Inflammatory macrophage treated with lipopolysaccharide for 1 hour (primary cell): ENCODE measurements around the gene AK8.

ENCODE experiments used
- DNase-seq, 2 donors: peaks; one replicate each; pipeline ENCODE4 v3.0.0-alpha.2; 2020 to 2022

AK8 gene

DNA sequence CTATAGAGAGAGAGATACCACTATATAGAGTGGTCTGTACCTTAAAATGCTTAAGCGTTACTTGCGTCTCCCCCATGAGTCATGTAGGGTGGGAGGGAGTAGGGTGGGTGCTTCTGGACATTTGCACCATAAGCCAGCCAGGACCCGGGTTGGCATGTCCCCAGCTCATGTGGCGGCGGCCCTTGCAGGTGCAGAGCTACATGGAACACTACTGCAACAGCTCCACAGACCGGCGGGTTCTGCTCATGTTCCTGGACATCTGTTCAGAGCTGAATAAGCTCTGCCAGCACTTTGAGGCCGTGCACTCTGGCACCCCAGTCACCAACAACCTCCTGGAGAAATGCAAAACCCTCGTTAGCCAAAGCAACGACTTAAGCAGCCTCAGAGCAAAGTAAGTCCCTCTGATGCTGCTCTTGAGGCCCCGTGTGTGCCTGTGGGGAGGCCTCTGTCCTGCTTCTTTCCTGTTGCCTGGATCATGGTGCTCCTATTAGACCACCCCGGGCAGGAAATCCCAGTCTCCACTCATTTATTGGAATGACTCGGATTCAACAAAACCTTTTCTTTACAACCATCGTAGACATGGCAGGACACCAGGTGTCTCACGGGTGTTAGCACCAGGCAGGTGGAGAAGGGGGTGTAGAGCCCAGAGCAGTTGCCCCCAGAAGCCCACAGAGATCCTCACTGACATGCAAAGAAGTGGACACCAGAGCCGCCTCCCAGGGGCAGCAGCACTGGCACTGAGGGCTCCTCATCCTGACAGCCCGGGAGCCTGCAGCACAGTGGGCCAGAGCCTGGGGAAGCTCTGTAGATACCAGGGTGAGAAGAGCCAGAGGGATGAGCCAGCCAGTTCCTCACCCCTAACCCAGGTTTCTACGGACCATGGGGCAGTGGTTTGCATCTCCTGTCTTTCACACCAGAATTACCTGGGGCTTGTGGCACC, 9.4 kb upstream of the AK8 start:
- no peak for DNase-seq

DNA sequence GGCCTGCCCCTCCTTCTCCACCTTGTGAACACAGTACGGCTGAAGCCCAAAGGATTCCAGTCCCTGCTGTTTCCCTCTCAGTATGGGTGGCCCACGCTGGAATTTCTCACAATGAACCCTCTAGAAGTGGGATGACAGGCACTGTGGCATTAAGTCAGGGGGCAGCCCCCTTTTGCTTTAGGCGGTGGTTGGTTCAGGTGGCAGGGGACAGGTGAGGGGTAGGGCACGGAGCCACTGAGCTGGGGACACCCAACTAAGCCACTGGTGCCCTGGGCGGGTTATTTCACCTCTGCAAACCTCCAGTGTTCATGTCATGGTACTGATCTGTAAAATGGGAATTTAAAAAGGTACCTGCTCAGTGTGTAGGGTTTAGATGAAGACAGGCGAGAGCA, 8.2 kb upstream of the AK8 start:
- DNase-seq: no peak

DNA sequence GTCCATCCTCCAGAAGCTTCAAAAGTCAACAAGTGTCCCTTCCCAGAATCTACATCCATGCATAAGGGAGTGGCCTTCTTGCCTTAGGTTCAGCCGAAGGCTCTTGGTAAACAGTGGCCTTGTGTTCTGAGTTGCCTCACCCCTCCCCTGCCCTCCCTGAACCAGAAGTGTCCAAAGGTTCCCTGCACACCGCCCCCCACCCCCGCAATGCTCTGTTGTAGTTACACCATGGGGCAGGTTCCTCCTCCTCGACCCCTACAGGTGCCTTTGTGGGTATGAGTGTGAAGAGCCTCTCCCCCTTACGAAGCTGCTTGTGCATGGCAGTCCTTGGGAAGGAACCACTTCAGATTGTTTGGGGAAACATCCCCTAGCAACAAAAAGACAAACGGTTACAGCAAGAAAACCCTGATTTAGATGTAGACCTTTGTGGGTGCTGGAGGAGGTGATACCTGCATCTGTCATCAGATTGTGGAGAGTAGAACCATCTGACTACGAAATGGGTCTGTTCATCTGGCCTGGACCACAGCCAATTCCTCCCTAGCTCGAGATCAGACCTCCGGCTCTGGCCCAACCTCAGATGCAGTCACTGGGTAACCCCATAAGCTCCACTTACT, 7.7 kb upstream of the AK8 start:
- no peak for DNase-seq

DNA sequence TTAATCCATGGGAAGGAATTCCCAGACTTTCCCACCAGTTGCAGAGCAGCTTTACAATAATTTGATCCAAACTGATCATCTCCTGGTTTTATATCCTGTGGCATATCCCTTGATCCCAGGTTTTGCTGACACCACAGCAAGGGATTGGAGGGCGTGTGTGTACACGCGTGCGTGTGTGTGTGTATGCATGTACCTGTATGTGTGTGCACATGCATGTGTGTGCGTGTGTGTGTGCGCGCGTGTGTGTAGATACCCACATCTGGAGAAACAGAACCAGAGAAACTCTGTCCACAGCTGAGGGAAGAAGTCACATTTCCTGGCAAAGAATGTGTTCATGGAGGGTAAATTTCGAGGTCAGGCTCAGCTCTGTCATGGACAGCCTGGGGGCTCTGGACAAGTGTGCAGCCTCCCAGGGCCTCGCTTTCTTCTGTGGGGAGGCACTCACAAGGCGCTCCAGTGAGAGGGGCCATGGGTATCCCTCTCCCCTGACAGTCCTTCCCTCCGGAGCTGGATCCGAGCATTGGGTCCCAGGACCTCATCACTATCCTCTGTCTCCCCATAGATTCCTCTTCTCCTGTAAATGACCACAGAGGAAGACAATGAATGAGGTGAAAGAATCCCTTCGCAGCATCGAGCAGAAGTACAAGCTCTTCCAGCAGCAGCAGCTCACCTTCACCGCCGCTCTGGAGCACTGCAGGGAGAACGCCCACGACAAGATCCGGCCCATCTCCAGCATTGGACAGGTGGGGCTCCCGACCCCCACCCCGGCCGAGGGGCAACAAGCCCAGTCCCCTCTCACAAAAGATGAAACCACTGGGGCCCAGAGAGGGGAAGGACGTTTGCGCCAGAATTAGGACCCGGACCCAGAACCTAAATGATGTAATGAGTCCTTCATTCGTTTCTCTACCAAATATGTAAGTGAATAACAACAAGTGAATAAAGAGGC, 5.5 kb upstream of the AK8 start:
- DNase-seq: no peak

DNA sequence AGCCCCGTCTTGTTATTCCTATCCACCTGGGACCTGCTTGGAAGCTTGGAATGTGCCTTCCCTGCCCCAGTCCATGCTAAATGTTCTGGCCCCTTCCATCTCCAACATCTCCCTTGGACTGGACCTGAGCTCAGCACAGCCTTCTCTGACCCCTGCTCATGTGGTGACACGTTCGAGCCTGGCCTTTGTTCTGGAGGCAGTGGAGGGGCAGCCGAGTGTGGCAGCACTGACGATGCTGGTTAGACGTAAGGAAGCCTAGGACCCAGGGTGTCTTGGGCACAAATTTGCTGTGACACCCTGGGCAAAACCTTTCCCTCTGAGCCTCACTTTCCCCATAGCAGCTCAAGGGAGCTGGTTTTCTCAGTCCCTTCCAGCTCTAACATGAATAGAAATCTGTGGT, 4.5 kb upstream of the AK8 start:
- DNase-seq: no peak

DNA sequence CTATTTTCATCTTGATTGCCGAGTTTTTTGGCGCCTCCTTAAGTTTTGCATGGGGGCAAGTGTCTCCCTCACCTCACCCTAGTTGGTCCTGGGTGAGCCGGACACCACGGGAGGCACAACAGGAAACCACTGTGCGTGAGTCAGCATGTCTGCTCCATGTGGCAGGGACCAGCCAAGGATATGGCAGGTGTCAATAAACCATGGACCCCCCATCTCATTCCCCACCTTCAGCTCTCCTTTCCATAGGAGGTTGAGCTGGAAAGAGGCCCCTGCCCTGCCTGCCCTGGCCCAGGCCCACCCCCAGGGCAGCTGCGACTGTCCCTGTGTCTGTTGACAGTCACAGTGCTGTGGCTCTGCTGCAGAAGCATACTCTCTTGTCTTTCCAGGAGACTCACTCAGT, 3.7 kb upstream of the AK8 start:
- no peak for DNase-seq

DNA sequence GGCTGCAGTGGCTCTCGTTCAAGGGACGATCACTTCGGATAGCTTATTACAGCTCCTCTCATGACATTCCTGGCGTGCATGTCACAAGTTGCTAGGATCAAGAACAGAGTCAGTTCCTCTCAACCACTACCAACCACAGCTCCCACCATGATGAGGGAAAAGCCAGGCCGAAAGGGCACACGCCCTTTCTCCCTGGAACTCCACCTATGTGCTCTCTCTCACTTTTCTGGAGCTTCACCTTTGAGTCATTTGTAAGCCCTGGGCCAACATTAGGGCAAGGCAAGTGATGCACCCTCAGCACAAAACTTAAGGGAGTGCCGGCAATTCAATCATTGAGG, 2.2 kb upstream of the AK8 start:
- no peak for DNase-seq

DNA sequence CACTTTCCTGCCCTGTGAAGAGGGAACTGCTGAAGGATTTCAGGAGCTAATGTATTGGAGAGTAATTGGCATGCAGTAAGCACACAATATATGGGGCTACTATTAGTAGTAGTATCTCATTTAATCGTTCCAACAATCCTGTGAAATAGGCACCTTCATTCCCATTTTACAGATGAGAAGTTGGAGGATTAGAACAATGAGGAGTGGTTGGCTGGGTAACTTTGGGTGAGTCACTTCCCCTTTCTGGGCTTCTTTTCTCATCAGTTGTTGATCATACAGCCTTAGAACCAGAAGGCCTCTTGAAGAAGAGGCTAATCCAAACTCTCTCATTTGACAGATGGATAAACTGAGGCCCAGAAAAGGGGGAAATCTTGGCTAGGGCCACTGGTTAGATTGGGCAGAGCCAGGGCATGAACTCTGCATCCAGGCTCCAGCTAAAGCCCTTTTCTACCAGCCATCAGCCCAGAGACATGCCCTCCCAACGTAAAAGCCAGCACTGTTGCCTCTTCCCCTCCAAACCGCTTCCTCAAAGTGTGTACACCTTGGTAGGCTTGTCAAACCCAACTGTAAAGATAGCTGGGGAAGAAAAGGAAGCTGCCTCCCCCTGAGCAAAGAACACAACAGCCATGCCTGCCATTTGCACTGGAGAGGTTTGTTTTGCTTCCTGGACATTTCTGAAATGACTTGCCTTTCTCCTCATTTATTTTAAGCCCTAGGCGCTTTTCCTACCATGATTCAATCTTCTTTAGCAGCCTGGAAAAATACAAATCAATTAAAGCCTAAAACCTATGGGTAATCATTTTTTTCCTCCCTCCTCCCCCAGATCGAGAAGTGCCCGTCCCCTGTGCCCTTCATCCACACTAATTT, 1.6 kb upstream of the AK8 start:
- peak; percentile 15 to 16 for DNase-seq

DNA sequence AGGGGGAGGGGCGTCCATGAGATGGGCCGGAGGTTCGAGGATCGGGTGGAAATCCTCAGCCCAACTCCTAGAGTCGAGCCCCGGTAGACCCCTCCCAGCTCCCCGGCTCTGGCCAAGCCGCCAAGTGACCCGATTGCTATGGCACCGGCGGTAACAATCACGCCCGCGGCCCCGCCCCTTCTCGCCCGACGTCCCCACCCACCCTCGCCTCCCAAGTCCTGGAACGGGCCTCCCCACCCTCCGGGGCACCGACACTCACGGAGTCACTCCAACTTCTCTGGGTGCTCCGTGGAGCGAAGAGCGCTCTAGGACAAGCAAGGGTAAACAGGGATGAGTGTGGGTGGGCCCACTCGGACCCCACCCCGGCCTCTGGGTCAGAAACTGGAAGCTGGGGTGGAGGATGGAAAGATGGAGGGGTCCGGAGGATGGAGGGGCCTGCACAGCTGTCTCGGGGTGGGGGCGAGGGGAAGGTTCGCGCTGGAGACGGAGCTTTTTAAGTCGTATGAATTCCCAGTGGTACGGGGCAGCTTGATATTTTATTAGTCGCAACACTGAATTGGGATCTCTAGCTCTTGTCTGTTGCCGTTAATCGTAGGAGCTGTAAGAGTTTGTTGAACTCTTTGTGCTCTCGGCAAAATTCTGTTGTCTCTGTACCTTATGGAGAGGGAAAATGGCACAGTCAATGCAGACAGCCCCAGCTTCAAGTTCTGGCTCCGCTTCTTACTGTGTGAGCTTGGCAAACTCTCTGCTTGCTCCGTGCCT, 792 bp upstream of the AK8 start, which contains the start of gene SPACA9:
Gene SPACA9 (plus strand): TSS at position 204 of the 762 bp plus-strand sequence. CDS start 5,050 bp downstream, outside the sequence.
- DNase-seq: peak; percentile 12 to 33

DNA sequence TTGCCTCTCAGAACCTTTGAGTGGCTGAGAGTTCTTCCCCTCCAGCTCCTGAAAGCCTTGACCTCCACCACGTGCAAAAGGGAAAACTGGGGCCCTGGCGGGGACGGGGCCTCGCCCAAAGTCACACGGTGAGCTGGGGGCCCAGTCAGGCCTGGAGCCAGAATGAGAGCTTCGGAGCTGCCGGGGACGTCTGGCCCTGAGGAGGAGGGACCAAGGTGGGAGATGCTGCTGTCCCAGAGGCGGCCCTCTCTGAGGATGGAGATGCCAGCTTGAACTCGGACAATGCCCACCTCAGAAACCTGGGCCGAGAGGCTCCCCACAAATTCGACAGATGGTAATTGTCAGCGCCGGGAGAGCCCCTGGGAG, 643 bp downstream of the AK8 start:
- no peak for DNase-seq

DNA sequence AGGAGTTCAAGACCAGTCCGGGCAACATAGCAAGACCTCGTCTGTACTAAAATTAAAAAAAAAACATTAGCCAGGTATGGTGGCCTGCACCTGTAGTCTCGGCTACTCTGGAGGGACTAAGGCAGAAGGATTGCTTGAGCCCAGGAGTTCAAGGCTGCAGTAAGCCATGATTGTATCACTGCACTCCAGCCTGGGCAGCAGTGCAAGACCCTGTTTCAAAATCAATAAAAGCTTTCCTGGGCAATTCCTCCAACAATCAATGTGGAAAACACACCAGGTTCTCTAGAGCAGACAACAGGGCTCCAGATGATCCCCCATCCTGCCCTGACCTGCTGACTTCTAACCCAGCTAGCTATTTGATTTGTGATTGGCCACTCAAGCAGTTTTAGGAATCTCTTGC, 1.2 kb downstream of the AK8 start:
- DNase-seq: no peak

DNA sequence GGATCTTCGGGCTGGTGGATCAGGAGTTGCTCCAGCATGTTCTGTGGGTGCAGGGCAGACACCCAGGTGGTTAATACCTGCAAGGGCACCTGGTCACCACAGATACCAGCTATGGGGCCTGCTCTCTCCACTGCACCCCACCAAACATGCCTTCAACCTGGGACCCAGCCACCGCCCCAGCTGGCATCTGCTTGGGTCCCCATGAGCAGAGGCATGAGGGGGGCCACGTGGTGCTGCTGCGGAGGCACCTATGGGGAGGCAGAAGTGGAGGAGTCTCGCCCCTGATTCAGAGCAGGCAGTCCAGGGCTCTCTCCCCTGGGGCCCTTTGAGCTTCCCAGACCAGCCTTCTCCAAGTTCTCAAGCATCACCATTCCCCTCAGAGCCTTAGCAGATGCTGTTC, 2.9 kb downstream of the AK8 start:
- no peak for DNase-seq

DNA sequence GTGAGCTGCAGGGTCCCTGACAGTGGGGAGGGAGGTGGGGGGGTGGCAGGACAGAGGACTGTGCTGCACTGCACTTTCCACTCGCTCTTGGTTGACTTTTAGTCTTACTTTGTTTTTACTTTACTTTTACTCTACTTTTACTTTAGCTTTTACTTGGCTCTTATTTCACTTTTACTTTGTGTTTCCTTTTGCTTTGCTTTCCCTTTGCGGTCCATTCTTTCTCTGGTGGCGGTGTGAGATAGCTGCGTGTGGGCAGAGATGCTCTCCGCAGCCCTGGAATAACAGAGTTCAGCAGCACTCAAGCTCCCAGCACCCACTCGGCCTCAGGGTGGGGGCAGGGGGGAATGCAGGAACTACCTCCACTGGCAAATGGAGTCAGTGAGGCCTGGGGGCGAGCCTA, 4.7 kb downstream of the AK8 start:
- DNase-seq: no peak

DNA sequence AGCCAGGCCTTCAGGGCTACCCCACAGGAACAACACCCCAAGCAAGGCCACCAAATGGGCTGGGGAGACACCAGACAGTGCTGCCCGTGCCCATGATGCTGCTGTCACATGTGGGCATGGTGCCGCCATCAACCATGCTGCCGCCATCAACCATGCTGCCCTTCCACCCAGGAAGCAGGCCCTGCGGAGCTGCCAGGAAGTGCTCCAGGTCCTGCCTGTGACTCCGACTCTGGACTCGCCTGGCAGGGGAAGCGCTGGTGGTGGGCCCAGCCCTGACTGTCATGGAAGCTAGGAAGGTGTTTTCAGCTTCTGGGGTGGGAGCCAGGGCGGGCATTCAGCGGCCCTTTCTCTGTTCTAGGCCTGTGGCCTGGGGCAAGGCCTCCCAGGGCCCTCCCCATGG, 8.8 kb downstream of the AK8 start:
- DNase-seq: no peak

DNA sequence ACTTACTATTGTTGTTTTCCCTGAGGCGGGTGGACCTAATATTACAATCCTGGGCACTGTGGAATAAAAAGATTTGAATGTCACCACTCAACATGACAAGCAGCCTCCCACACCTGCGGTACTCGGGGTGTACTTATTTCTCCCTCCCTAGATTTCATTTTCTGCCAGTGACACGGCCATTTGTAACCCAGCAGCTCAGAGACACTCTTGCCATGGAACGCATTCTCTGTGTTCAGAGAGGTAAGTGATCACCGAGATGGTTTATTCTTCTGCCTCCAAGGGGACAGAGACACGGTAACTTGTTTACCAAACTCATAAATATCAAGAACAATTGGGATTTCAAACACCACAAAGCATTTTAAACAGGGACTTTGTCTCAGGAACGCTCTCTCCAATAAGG, 11.2 kb downstream of the AK8 start:
- DNase-seq: no peak

DNA sequence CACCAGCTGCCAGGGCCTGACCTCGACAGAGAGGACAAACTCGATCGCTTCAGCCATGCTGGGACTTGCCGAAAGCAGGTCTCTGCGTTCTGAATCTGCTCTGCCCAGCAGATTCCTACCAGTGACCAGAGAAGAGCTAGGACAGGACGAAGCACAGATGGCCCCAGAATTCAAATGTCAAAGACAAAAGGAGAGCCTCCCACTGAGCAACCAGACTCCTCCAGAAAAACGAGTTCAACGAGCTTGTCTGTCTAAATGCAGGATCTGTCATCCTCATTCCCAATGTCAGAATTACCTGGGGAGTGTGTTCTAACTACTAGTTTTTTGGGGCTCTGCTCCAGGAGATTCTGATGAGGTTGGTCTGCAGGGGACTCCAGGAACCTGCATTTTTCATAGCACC, 13.4 kb downstream of the AK8 start:
- no peak for DNase-seq

DNA sequence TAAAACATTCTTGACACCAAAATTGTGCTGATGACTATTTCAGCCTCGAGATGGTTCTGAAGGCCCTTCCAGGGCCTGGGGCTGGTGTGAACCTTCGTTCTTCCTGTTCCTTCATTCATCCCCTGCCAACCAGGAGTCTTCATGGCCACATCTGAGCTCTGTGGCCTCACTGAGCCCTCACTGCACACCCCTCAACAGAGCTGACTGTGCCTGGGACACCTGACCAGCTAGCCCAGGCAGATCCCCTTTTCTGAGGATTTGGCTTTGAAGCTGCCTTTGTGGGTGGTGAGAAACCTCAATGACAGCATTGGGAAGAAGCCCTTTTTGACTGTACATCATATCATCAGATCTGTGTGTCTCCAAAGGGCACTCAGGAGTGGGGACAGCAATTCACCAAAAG, 13.8 kb downstream of the AK8 start:
- no peak for DNase-seq

DNA sequence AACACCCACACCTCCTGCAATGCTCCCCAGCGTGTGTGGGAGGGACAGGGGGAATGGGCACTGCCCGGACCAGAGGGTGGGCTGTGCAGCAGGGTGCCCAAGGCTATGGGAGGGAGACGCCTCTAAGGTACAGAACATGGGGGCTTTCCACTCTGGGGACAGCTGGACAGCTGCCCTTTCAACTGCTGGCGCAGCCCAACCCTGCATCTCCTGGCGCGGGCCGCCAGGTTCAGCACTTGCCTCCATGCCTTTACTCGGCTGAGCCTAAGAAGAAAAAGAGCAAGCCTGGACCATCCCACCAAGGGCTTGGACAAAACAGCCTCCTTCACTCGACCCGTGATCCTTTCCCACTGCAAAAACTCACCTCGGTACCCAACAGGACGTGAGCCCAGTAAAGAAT, 15.0 kb downstream of the AK8 start:
- no peak for DNase-seq

DNA sequence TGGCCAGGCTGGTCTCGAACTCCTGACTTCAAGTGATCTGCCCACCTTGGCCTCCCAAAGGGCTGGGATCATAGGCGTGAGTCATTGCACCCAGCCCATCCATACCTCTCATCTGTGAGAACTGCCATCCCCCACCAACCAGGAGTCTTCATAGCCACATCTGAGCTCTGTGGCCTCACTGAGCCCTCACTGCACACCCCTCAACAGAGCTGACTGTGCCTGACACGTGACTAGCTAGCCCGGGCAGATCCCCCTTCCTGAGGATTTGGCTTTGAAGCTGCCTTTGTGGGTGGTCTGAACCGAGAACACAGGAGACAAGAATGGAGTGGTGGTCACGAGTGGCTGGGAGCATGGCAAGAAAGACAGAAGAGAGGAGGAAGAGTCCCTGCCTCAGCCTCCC, 15.6 kb downstream of the AK8 start:
- DNase-seq: no peak

DNA sequence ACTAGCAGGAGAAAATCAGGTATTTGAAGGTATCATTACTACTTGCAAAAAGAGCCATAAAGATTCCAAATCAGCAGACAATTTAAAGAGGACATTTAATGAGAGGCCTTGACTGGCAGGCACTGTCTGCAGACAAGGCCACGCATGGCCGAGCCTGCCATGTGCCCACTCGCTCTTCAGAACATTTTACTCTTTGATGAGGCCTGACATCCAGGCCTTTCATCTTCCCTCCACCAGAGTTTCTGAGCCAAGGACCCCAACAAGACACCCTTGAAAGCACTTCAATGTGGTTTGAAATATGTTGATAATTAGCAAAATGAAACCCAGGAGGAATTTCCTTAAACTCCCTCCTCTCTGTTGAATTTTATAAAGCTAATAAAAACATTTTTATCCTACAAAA, 16.4 kb downstream of the AK8 start:
- no peak for DNase-seq

DNA sequence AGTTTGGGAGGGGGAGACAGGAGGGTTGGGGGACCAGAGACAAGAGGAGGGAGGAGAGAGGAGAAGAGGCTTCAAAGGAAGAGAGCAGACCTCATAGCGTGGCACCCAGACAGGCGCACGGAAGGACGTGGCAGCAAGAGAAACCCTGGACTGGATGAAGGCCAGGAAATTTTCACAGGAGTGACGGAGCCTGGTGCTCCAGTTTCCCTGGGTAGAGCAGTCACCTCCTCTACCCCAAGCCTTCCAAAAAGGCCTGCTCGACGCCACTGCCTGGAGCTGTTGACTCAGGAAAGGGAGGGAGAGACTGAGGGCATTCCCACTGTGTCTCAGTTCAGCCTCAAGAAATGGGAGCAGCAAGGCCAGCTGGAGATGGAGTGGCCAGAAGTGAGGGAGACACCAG, 19.3 kb downstream of the AK8 start:
- DNase-seq: no peak
